Measurements from ENCODE around the gene PRDM16.

The PRDM16 gene

DNA sequence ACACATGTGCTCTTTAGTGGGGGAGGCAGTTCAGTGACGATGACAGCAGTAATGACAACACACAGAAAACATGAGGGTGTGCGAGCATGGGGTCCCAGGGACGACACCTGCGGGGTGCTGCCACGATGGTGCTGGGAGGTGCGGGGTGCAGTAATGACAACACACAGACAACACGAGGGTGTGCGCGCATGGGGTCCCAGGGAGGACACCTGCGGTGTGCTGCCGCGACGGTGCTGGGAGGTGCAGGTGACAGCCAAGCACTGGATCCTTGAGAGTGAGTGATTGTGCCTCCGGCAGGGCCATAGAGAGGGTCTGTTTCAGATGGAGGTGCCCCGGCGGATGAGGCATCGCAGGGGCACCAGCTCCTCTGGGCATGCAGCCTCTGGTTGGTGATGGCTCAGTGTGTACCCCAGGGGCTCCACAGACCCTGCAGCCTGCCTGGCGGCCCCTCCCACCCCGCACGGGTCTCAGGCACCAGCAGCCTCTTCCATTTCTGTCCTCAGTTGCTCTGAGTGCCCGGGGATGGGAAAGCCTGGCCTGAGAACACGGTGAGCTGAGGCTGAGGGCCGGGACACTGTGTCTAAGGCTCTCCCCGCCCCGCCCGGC, 193.8 kb downstream of the PRDM16 start:
- Histone ChIP-seq H3K4me2 (ENCODE audit: low read depth, low read length, poor library complexity, severe bottlenecking) (no peak overlapping the region), H3K9ac (ENCODE audit: low read depth, low read length, poor library complexity, severe bottlenecking) (no peak overlapping the region), H3K4me3 (ENCODE audit: low read length, poor library complexity, severe bottlenecking) (no peak overlapping the region), H2AFZ (ENCODE audit: low read length) (no peak overlapping the region), H3K4me1 (ENCODE audit: insufficient read depth, low read length, poor library complexity, severe bottlenecking) (no peaks in the 10 kb centered on the region), H3K9me2 (replicated peaks; ENCODE audit: low read depth, low read length) (no peaks in the 10 kb centered on the region), H3K9me3 (ENCODE audit: insufficient read depth, low read depth, low read length) (no peaks in the 10 kb centered on the region), H3K36me3 (ENCODE audit: insufficient read depth, low read length) (no peaks in the 10 kb centered on the region), H3F3A (ENCODE audit: low read depth) (no peaks in the 10 kb centered on the region), H4K20me1 (ENCODE audit: insufficient read depth, low read length, poor library complexity, severe bottlenecking) (no peaks in the 10 kb centered on the region), H3K27me3 (ENCODE audit: insufficient read depth, low read length, poor library complexity, severe bottlenecking) (no peaks in the 10 kb centered on the region), H3K79me2 (ENCODE audit: insufficient read depth, low read length) (no peaks in the 10 kb centered on the region)
- TF ChIP-seq CTCF (conservative IDR thresholded peaks at IDR 0.05; ENCODE audit: low read length) (no peak), EZH2phosphoT487 (IDR thresholded peaks at IDR 0.05; ENCODE audit: borderline replicate concordance) (no peak)

DNA sequence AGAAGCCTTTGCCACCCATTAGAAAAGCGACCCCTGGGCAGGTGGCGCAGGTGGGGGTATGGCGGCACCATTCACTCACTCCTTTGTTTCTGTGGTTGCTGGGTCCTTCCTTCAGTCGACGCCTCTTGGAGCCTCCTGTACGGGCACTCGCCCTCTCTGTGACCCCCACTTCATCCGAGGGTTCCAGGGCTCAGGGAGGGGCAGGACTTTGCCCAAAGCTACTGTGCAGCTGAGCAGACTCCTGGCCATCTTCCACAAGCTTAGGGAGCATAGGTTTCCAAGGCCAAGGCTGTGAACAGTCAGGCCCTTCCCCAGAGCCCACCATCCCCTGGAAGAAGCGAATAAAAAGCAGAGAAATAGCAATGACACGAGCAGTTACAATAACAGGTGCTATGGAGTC, 194.8 kb downstream of the PRDM16 start:
- no peaks in the 10 kb centered on the region for H3K79me2 ChIP-seq (ENCODE audit: insufficient read depth, low read length)
- no peak overlapping the region for H3K9ac ChIP-seq (ENCODE audit: low read depth, low read length, poor library complexity, severe bottlenecking)
- no peak overlapping the region for H2AFZ ChIP-seq (ENCODE audit: low read length)
- no peaks in the 10 kb centered on the region for H3K9me3 ChIP-seq (ENCODE audit: insufficient read depth, low read depth, low read length)
- H4K20me1 ChIP-seq (ENCODE audit: insufficient read depth, low read length, poor library complexity, severe bottlenecking), result no peaks in the 10 kb centered on the region
- H3K4me3 ChIP-seq (ENCODE audit: low read length, poor library complexity, severe bottlenecking), result no peak overlapping the region
- TF ChIP-seq CTCF (conservative IDR thresholded peaks at IDR 0.05; ENCODE audit: low read length) (no peak), EZH2phosphoT487 (IDR thresholded peaks at IDR 0.05; ENCODE audit: borderline replicate concordance) (no peak)
- no peaks in the 10 kb centered on the region for H3K9me2 ChIP-seq (replicated peaks; ENCODE audit: low read depth, low read length)
- no peaks in the 10 kb centered on the region for H3K36me3 ChIP-seq (ENCODE audit: insufficient read depth, low read length)
- no peak overlapping the region for H3K4me2 ChIP-seq (ENCODE audit: low read depth, low read length, poor library complexity, severe bottlenecking)
- H3K27me3 ChIP-seq (ENCODE audit: insufficient read depth, low read length, poor library complexity, severe bottlenecking), result no peaks in the 10 kb centered on the region
- no peaks in the 10 kb centered on the region for H3K4me1 ChIP-seq (ENCODE audit: insufficient read depth, low read length, poor library complexity, severe bottlenecking)
- H3F3A ChIP-seq (ENCODE audit: low read depth), result no peaks in the 10 kb centered on the region

- H3K4me1 ChIP-seq (ENCODE audit: insufficient read depth, low read length, poor library complexity, severe bottlenecking), result no peaks in the 10 kb centered on the region
- no peaks in the 10 kb centered on the region for H4K20me1 ChIP-seq (ENCODE audit: insufficient read depth, low read length, poor library complexity, severe bottlenecking)
- no peaks in the 10 kb centered on the region for H3K9me2 ChIP-seq (replicated peaks; ENCODE audit: low read depth, low read length)
- H3K4me3 ChIP-seq (ENCODE audit: low read length, poor library complexity, severe bottlenecking), result no peak overlapping the region
- no peaks in the 10 kb centered on the region for H3K79me2 ChIP-seq (ENCODE audit: insufficient read depth, low read length)
- H3K27me3 ChIP-seq (ENCODE audit: insufficient read depth, low read length, poor library complexity, severe bottlenecking), result no peaks in the 10 kb centered on the region
- no peaks in the 10 kb centered on the region for H3F3A ChIP-seq (ENCODE audit: low read depth)
- H2AFZ ChIP-seq (ENCODE audit: low read length), result no peak overlapping the region
- no peaks in the 10 kb centered on the region for H3K36me3 ChIP-seq (ENCODE audit: insufficient read depth, low read length)
- no peak overlapping the region for H3K9ac ChIP-seq (ENCODE audit: low read depth, low read length, poor library complexity, severe bottlenecking)
- no peak overlapping the region for H3K4me2 ChIP-seq (ENCODE audit: low read depth, low read length, poor library complexity, severe bottlenecking)
- TF ChIP-seq EZH2phosphoT487 (IDR thresholded peaks at IDR 0.05; ENCODE audit: borderline replicate concordance), result no peak
- TF ChIP-seq CTCF (conservative IDR thresholded peaks at IDR 0.05; ENCODE audit: low read length), result no peak
- no peaks in the 10 kb centered on the region for H3K9me3 ChIP-seq (ENCODE audit: insufficient read depth, low read depth, low read length)
These were observed 195.5 kb downstream of the PRDM16 start for GRCh38 chr1:3264456-3264855.
